Measurements from ENCODE around the gene MPP4. TPM values are rescaled to one million over a fixed set of nuclear protein-coding genes. Genes with fewer than 3 reads are reported as not detected.

The MPP4 gene, protein sequence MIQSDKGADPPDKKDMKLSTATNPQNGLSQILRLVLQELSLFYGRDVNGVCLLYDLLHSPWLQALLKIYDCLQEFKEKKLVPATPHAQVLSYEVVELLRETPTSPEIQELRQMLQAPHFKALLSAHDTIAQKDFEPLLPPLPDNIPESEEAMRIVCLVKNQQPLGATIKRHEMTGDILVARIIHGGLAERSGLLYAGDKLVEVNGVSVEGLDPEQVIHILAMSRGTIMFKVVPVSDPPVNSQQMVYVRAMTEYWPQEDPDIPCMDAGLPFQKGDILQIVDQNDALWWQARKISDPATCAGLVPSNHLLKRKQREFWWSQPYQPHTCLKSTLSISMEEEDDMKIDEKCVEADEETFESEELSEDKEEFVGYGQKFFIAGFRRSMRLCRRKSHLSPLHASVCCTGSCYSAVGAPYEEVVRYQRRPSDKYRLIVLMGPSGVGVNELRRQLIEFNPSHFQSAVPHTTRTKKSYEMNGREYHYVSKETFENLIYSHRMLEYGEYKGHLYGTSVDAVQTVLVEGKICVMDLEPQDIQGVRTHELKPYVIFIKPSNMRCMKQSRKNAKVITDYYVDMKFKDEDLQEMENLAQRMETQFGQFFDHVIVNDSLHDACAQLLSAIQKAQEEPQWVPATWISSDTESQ
- total RNA-seq = not detected

DNA sequence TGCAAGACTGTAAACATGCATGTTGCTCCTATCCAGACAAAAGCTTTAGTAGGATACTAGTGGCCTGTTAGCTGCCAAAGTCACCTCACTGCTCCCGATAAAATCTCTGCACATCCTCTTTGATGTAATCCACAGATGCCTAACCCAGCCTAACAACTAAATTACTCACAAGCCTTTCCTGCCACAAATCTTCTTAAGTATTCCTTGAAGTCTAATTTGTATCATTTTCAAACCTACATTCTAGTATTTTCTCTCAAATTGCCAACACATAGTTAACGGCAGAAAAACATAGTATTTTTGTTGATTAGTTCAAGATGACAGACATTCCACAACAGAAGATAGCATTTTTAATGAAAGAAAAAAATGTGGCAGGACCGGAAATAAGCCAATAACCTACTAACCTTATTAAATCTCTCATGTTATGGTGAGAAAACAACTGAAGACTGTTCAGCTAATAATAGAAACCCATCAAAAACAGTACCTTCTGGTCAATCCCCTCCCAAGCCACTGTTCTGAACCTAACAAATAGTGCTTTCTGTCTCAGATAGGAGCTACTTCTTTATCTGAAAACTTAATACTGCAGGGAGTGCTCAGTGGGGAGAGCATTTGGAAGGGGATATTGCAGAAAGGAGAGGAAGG, at the start of gene MPP4:
TSS of gene MPP4 (minus strand) at position 57 of the 639 bp plus-strand sequence. CDS start 4,690 bp downstream, outside the sequence.
- Mint-ChIP-seq H3K27me3 (ENCODE audit: low read depth) (no peaks in the 10 kb centered on the region), H3K4me3 (no peak within 1 kb of the TSS), H3K36me3 (ENCODE audit: insufficient read depth) (peaks cover 16% of the 10 kb centered on the region), H3K4me1 (ENCODE audit: low read depth) (peaks cover 3% of the 10 kb centered on the region), H3K9me3 (no peaks in the 10 kb centered on the region)
- no peak for DNase-seq
- ATAC-seq = no peak

DNA sequence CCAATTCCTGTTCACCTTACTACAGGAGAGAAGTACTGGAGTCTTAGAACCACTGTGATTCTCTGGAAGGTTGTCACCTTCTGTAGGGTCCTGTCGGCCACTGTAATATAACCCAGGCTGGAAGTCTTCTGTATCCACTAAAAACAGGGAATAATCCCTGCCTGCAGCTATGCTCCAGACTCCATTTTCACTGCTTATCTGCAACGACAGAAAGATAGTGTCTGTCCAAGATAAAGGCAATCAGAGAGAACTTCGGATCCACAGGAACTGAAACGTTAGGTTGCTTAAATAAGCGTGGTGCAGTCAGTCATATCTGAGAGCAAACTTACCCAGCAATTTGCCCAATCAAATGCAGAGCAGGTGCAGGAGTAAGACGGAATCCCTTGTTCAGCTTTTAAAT, 48.1 kb upstream of the MPP4 start:
- no peaks in the 10 kb centered on the region for H3K9me3 Mint-ChIP-seq
- no peaks in the 10 kb centered on the region for H3K27me3 Mint-ChIP-seq (ENCODE audit: low read depth)

DNA sequence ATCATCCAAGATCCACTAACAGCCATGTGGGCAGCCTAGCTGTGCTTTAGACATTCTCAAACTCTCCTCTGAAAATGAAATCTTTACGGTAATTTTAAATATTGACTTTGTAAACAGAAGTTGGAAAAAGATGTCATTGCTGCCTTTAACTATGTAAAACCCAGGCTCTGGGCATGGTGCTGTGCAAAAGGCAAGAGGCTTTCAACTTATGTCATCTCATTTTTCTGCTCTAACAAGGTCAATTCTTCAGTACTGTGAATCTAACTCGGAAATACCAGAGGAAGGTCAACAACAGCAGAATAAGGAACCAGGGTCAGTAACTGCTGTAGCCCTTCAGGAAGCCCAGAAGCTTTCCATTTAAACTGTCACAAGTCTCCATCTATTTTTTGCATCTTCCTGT, 37.0 kb upstream of the MPP4 start:
- Mint-ChIP-seq H3K4me3 (no peak overlapping the region), H3K36me3 (ENCODE audit: insufficient read depth) (peaks cover 31% of the 10 kb centered on the region), H3K4me1 (ENCODE audit: low read depth) (peaks cover 2% of the 10 kb centered on the region), H3K9me3 (peaks cover 11% of the 10 kb centered on the region), H3K27me3 (ENCODE audit: low read depth) (no peaks in the 10 kb centered on the region)
- no peak for DNase-seq
- no peak for ATAC-seq

More for the DNA sequence above, 48.1 kb upstream of the MPP4 start:
- Mint-ChIP-seq H3K4me3 (no peak overlapping the region), H3K4me1 (ENCODE audit: low read depth) (no peaks in the 10 kb centered on the region), H3K36me3 (ENCODE audit: insufficient read depth) (peaks cover 17% of the 10 kb centered on the region)
- no peak for DNase-seq
- no peak for ATAC-seq

DNA sequence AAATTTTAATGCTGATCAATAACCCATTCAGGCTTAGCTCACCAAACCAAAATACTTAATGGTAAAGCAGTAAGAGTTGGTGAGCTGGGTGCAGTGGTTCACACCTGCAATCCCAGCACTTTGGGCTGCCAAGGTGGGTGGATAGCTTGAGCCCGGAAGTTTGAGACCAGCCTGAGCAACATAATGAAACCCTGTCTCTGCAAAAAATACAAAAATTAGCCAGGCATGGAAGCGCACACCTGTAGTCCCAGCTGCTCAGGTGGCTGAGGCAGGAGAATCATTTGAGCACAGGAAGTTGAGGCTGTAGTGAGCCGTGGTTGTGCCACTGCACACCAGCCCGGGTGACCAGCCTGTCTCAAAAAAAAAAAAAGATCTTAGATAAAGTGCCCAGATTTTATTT, 35.7 kb upstream of the MPP4 start:
- H3K9me3 Mint-ChIP-seq = peaks cover 11% of the 10 kb centered on the region
- peaks cover 31% of the 10 kb centered on the region for H3K36me3 Mint-ChIP-seq (ENCODE audit: insufficient read depth)
- ATAC-seq = no peak
- H3K27me3 Mint-ChIP-seq (ENCODE audit: low read depth) = no peaks in the 10 kb centered on the region
- no peak overlapping the region for H3K4me3 Mint-ChIP-seq
- DNase-seq = no peak
- H3K4me1 Mint-ChIP-seq (ENCODE audit: low read depth) = peaks cover 2% of the 10 kb centered on the region

DNA sequence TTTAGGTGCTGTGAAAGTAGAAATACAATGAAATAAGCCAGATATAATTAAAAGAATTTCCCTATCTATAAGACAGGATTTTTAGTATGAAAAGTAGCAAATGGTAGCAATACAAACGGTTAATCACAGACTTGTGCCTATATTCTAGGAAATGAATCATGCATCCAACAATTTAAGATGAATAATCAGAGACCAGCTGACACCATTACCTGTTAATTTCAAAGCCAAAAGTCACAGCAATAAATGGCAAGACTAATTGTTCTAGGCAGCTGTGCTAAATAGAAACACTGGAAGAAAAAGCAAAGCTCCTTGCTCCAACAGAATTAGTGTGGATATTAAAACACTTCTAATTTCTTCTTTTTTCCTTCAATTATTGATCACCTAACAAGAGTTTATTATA, 35.1 kb upstream of the MPP4 start:
- peaks cover 11% of the 10 kb centered on the region for H3K9me3 Mint-ChIP-seq
- no peak for DNase-seq
- no peak for ATAC-seq
- H3K4me1 Mint-ChIP-seq (ENCODE audit: low read depth) = peaks cover 2% of the 10 kb centered on the region
- no peaks in the 10 kb centered on the region for H3K27me3 Mint-ChIP-seq (ENCODE audit: low read depth)
- no peak overlapping the region for H3K4me3 Mint-ChIP-seq
- H3K36me3 Mint-ChIP-seq (ENCODE audit: insufficient read depth) = peaks cover 33% of the 10 kb centered on the region

DNA sequence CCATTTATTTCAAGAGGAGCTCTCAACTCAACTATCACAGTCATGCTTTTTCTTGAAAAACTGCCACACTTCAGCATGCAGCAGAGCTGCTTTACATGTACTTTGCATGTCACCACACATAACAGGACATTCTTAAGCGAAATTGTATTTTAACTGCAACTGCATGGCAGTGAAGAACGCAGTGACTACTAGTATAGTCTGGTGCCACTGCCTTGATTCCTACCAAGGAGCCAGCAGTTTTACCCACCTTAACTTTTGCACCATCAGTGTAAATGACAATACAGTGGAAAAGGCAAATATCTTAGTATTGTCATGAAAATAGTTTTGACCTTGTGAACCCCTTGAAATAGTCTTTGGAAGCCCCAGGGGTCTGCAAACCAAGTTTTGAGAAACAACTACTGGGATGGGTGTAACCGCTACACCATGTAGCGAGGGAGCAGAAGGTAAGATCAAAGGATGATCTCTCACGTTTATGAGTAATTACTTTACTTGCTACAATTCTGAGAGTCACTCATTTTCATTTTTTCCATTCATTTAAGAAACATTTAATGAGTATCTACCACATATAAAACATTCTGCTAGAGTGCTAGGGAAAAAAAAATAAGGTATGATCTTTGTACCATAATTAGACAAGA, 32.3 kb upstream of the MPP4 start:
- ATAC-seq (peak; percentile 84 to 86), DNase-seq (no peak)
- no peak overlapping the region for H3K4me3 Mint-ChIP-seq
- H3K9me3 Mint-ChIP-seq = peaks cover 3% of the 10 kb centered on the region
- peaks cover 2% of the 10 kb centered on the region for H3K4me1 Mint-ChIP-seq (ENCODE audit: low read depth)
- no peaks in the 10 kb centered on the region for H3K27me3 Mint-ChIP-seq (ENCODE audit: low read depth)
- H3K36me3 Mint-ChIP-seq (ENCODE audit: insufficient read depth) = peaks cover 33% of the 10 kb centered on the region

DNA sequence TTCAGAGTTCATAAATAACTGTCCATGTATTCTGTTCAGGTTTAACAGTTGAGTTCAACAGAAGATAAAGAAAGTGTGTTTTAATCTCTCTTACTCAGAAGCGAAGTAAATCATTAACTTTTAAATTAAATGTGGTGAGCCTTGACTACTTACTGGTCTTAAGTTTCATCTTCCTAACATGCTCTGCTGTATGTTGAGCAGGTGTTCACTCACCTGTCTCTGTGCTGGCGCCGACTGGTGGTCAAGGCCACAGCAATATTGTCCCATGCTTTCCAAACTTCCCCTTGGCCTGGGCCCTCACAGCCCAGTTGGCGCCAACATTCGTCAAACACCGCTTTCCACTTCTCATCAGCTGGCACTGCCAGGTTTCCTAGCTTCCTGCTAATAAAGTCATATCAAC, 17.0 kb upstream of the MPP4 start:
- no peaks in the 10 kb centered on the region for H3K4me1 Mint-ChIP-seq (ENCODE audit: low read depth)
- no peak for ATAC-seq
- H3K9me3 Mint-ChIP-seq = peaks cover 6% of the 10 kb centered on the region
- H3K27me3 Mint-ChIP-seq (ENCODE audit: low read depth) = no peaks in the 10 kb centered on the region
- no peak for DNase-seq
- H3K4me3 Mint-ChIP-seq = no peak overlapping the region
- H3K36me3 Mint-ChIP-seq (ENCODE audit: insufficient read depth) = peaks cover 36% of the 10 kb centered on the region

DNA sequence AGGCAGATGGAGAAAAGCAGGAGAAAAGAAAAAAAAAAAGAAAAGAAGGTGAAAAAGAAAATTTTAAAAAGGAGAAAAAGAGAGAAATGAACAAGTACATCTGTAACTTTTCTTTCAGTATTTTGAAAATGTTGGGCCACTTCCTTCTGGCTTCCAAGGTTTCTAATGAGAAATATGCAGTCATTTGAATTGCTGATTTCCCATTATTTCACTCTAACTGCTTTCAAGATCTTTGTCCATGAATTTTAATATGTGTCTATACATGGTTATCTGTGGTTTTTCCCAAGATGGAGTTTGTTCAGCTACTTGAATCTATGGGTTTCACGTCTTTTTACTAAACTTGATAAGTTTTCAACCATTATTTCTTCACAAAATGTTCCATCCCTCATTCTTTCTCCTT, 14.3 kb upstream of the MPP4 start:
- Mint-ChIP-seq H3K27me3 (ENCODE audit: low read depth) (no peaks in the 10 kb centered on the region), H3K9me3 (no peaks in the 10 kb centered on the region), H3K4me3 (no peak overlapping the region), H3K36me3 (ENCODE audit: insufficient read depth) (peaks cover 27% of the 10 kb centered on the region), H3K4me1 (ENCODE audit: low read depth) (no peaks in the 10 kb centered on the region)
- ATAC-seq (no peak), DNase-seq (no peak)

DNA sequence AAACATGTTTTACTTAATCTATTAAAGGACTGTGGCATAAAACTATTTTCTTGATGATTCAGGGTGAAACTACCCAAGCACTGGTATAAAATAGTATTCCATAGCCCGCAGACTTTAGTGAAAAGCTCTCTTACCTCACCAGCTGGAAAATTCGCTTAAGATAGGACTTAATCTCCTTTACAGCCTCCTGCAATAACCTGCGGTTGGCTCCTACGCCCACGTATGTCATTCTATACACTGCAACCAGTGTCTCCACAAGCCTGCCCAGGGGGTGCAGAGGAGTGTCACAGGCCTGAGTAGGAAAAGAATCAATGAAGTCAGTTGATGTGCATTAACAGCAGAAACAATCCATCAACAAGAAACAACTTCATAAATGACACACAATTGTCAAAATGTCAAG, 11.3 kb upstream of the MPP4 start:
- Mint-ChIP-seq H3K27me3 (ENCODE audit: low read depth) (no peaks in the 10 kb centered on the region), H3K4me3 (no peak overlapping the region), H3K36me3 (ENCODE audit: insufficient read depth) (peaks cover 21% of the 10 kb centered on the region), H3K9me3 (no peaks in the 10 kb centered on the region), H3K4me1 (ENCODE audit: low read depth) (no peaks in the 10 kb centered on the region)
- DNase-seq (no peak), ATAC-seq (no peak)

DNA sequence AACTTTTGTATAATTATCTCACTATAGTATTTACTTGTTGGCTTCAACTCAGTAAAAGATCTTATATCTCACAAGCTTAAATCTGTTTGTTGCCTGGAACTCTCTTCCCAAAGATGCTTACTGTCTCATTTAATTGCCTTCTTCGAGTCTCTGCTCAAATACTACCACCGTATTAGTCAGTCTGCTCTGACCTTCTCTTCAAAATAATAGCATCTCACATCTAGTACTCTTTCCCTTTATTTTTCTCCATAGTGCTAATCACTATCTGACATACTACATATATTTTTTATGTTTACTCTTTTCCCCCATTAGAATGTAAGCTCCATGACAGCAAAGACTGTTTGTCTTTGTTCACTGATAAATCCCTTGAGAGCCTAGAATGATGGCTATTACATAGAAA, 10.6 kb upstream of the MPP4 start:
- H3K27me3 Mint-ChIP-seq (ENCODE audit: low read depth) = no peaks in the 10 kb centered on the region
- DNase-seq = no peak
- no peaks in the 10 kb centered on the region for H3K9me3 Mint-ChIP-seq
- no peak for ATAC-seq
- H3K4me1 Mint-ChIP-seq (ENCODE audit: low read depth) = no peaks in the 10 kb centered on the region
- H3K4me3 Mint-ChIP-seq = no peak overlapping the region
- peaks cover 18% of the 10 kb centered on the region for H3K36me3 Mint-ChIP-seq (ENCODE audit: insufficient read depth)

DNA sequence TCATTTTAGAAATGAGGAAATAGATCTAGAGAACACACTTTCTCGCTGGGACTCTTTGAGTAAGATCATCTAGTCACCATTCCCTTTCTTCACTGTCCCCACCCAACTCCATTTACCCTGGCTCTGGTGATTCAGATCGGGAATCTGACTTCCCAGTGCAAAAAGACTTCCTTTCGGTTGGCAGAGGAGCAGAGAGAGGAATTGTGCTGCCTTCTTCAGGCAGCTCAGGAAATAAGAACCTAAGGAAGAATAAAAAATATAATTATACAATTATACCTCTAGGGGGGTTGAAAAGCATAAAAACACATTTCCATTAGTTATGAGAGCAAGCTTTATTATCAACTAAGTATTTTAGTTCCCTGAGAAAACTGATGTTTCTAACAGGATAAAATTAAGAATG, 9.3 kb upstream of the MPP4 start:
- H3K27me3 Mint-ChIP-seq (ENCODE audit: low read depth) = no peaks in the 10 kb centered on the region
- no peaks in the 10 kb centered on the region for H3K9me3 Mint-ChIP-seq
- H3K4me1 Mint-ChIP-seq (ENCODE audit: low read depth) = no peaks in the 10 kb centered on the region
- peaks cover 19% of the 10 kb centered on the region for H3K36me3 Mint-ChIP-seq (ENCODE audit: insufficient read depth)
- DNase-seq = no peak
- no peak for ATAC-seq
- no peak overlapping the region for H3K4me3 Mint-ChIP-seq

DNA sequence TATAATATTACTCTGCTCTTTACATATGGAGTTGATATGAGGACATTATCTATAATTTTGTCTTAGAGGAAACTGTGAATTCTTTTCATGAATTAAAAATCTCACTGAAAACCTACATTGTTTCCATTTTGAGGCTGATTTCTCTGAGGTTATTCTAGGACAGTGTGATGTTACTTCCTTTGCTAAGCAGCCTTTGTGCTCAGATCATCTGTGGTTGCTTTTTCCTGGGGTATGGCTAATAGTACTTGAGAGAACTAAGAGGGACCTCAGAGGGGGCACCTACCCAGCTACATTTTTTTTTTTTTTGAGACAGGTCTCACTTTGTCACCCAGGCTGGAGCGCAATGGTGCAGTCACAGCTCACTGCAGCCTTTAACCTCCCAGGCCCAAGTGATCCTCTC, 8.7 kb upstream of the MPP4 start:
- no peak overlapping the region for H3K4me3 Mint-ChIP-seq
- no peaks in the 10 kb centered on the region for H3K4me1 Mint-ChIP-seq (ENCODE audit: low read depth)
- H3K9me3 Mint-ChIP-seq = no peaks in the 10 kb centered on the region
- DNase-seq (no peak), ATAC-seq (no peak)
- H3K36me3 Mint-ChIP-seq (ENCODE audit: insufficient read depth) = peaks cover 19% of the 10 kb centered on the region
- no peaks in the 10 kb centered on the region for H3K27me3 Mint-ChIP-seq (ENCODE audit: low read depth)

DNA sequence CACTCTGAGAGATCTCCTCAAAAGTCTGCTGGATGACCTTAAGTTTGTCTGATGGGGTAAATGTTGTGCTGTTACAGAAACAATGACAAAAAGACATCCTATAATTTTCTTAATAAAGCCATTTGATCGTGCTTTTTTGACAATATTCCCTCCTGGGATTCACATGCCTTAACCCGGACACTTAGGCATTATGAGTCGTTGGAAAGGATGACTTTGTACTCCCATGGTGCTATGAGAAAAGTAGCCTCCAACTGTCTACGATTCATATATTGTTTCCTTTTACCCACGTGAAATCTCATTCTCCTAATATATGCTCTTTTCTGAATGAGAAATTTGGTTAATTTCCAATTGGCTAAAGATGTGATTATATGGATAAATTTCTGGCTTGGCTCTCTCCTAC, 6.1 kb upstream of the MPP4 start:
- ATAC-seq (no peak), DNase-seq (no peak)
- H3K27me3 Mint-ChIP-seq (ENCODE audit: low read depth) = no peaks in the 10 kb centered on the region
- no peak overlapping the region for H3K4me3 Mint-ChIP-seq
- H3K4me1 Mint-ChIP-seq (ENCODE audit: low read depth) = no peaks in the 10 kb centered on the region
- H3K9me3 Mint-ChIP-seq = no peaks in the 10 kb centered on the region
- peaks cover 24% of the 10 kb centered on the region for H3K36me3 Mint-ChIP-seq (ENCODE audit: insufficient read depth)

DNA sequence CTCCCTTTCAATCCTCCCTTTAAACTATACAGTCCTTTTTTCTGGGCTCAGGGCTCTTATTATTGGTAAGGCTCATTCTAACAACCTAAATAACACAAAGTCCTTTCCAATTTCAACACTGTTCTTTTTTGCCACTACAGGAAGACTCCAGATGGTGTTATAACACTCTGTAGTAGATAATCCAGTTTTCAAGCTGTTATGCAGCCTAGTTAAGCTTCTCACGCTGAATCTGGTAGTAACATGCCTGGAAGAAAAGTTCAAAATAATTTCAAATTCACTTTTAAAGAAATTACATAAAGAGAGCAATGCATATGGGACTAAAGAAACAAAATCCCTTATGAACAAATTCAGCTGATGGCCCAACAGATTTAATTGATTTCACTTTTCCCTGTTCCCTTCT, 3.2 kb upstream of the MPP4 start:
- H3K9me3 Mint-ChIP-seq = no peaks in the 10 kb centered on the region
- DNase-seq = no peak
- no peaks in the 10 kb centered on the region for H3K27me3 Mint-ChIP-seq (ENCODE audit: low read depth)
- no peak overlapping the region for H3K4me3 Mint-ChIP-seq
- H3K36me3 Mint-ChIP-seq (ENCODE audit: insufficient read depth) = peaks cover 22% of the 10 kb centered on the region
- H3K4me1 Mint-ChIP-seq (ENCODE audit: low read depth) = peaks cover 3% of the 10 kb centered on the region
- no peak for ATAC-seq

All from activated T-cell treated with anti-CD3 and anti-CD28 coated beads, Interleukin-2, amount 50 U/mL, for 4 hours (primary cell).